Right forelimb (tissue), 1 donor: ENCODE results near the gene MYPN.
"Not testable (repeated sequence)": the region's sequence is repeated elsewhere in the genome, so short reads cannot be mapped to it uniquely, and the experiment has no call there.

Experiments
- DNase-seq: peaks from one replicate; pipeline ENCODE4 v3.0.0-alpha.2; 2018

Gene MYPN

DNA sequence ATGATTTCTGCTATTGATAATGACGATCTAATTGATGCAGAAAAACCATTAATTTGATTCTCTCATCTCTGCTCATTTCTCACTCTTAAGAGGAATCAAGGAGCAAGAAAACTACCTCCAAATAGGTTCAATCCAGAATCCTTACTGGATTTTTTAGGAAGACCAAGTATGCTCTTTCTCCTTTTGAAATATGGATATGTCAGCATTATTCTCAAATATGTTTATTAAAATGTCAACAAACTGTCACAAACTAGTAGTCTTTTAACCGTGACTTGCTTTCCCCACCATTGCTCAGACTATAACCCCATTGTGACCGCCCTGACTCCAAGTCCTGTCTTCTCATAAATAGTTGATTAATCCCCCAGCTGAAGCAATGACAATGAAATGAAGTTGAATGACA lies 123.8 kb downstream of the MYPN start:
- no peak for DNase-seq

DNA sequence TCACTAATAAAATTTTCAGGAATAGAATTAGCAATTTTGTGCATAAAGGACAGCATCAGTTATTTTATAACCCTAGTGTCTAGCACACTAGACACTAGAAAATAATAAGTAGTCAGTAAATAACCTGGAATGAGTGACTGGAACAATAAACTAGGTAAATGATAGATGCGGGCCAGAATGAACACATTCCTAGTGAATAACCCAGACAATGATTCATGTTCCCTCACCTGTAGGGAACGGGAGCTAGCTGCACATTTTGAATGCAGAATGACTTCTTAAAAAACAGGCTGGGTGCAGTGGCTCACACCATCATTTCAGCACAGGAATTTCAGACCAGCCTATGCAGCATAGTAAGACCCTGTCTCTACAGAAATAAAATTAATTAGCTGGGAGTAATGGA lies 125.8 kb downstream of the MYPN start:
- no peak for DNase-seq

DNA sequence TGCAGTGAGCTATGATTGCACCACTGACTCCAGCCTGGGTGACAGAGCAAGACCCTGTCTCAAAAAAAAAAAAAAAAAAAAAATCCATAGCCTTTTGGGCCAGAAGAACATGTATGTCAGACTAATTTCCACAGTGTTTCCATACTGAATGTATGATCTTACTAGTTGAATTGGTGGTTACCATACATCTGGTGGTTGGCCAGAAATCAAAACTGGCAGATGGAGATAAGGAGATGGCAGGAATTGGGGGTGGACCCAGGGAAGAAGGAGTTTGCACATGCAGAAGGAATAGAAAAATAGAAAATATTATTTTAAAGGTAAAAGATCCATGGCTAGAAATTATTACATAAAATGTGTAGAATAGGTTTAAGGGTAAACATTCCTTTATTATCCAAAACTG lies 126.3 kb downstream of the MYPN start:
- DNase-seq = no peak

DNA sequence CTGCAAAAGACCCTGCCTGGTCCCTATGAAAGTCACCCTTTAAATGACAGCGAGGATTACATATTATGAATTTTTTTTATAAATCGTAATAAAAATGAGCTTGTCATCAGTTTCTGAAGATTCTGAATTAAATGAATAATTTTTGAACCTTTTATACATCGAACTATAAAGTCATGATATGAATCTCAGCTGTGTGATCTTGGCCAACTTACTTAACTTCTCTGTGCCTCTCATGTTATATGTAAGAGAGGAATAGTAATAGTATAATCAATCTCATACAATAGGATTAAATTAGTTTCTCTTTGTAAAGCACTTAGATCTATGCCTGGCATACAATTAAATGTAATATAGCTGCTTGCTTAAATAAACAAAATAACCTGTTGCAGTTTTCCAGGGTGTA lies 127.9 kb downstream of the MYPN start:
- DNase-seq = no peak

DNA sequence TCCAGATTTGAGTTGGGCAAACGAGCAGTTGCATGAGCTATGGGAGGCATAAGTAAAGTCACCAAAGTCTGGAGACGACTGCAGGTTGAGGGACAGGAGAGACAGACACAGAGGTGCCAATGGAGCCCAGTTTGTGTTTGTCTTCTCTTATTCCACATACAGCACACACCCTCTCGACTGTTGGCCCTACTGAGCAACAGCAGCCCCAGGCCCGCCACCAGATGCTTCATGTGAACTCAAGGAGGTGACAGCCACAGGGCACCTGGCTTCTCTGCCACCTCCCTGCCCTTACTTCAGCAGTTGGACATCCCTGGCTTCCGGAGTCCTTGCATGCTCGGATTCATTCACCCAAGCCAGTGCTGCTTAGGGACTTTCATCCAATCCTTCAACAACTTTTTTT lies 129.1 kb downstream of the MYPN start:
- no peak for DNase-seq

DNA sequence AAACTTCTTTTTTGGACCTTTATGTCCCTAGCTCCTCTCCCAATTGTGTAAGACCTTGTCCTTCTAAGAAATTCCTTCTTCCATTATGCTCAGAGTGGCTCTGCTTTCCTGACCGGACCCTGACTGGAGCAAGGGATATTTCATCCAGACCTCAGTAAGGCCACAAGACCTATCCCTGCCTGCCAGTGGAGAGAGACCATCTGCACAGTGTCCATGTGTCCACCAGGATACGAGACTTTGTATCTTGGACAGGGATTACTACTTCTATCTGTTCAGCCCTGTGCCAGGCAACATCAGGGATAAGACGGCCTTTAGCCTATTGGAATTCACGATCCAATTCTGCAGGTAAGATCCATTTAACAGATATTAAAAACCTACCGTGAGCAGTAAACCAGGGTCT lies 129.8 kb downstream of the MYPN start:
- DNase-seq = no peak

DNA sequence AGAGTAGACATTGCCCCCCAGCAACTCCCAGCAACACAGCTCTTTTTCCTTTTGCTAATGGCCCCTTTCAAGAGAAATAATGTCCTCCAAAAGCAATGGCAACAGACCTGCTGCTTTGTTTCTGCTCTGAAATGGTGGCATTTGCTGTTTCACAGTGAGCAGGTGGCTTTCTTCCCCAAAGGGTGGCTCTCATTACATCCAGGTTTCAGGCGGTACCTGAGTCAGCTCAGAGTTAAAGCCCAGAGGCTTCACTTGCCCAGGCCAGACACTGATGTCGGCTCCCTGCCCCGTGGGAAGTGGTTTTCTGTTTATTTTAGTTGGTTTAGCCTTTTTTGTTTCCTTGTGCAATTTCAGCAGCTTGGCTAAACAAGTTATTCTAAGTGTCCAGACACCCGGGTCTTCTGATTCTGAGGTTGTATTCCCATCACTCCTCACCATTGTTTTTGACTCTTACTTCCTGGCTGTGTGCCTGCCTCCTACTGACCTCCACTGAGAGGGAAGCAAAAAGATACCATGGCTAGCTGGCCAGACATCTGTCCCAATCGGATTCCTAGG lies 130.4 kb downstream of the MYPN start:
- no peak for DNase-seq

DNA sequence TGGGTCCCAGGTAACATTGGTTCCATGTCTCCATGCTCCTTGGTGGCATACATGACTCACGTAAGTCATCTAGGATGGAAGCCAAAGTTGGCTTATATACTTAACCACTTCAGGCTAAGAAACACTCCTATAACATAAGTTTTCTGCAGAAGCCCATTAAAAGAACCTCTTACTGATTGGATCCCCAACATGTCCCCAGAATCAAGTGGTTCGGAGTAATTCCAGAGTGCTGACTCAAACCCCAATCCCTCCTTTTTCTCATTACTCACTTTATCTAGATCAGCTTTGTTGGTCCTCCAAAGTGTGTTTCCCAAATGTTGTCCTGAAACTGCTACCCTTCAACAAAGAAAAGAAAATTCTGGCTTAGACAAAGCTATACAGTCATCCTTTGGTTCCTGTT lies 132.8 kb downstream of the MYPN start:
- no peak for DNase-seq

DNA sequence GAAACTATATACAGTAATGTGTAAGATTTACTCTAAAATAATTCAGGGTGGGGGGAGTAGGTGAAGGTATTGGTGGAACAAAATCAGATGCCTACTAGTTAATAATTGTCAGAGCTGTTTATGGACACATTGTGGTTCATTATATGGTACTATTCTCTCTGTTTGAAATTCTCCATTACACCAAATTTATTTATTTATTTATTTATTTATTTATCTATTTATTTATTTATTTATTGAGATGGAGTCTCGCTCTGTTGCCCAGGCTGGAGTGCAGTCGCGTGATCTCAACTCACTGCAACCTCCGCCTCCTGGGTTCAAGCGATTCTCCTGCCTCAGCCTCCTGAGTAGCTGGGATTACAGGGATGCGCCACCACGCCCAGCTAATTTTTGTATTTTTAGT lies 137.1 kb downstream of the MYPN start:
- not testable (repeated sequence) for DNase-seq

DNA sequence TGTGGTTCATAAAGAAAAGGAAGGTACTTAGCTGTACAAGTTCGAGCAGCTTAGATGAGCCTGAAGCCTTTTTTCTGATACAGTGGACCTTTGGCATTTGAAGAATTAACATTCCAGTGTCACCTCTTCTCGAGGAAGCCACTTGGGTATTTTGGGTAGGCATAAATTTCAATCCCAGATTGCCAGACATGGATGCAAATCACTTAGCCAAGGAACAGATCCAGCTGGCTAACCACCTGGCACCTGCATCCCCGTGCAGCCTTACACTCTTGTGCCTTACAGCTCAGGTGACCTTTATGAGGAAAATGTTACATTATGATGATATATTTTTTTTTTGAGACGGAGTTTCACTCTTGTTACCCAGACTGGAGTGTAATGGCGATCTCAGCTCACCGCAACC lies 138.6 kb downstream of the MYPN start:
- no peak for DNase-seq

DNA sequence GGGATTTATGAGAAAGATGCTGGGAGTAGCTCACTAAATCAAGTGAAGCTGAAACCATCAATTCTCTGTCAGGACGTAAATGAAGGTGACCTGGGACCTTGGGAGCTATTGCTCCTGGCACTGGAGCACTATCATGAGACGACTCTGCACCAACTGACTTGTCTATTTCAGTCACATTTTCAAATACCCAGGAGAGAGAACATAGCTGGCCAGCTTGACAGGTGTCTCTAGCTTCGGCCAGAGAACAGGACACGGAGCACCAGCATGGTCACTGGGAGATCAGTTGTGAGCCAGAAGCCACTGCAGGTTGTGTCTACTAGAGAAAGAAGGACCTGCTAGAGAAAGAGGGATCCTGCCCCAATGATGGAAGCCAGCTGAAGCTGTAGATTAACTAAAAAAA lies 140.0 kb downstream of the MYPN start:
- DNase-seq = no peak

DNA sequence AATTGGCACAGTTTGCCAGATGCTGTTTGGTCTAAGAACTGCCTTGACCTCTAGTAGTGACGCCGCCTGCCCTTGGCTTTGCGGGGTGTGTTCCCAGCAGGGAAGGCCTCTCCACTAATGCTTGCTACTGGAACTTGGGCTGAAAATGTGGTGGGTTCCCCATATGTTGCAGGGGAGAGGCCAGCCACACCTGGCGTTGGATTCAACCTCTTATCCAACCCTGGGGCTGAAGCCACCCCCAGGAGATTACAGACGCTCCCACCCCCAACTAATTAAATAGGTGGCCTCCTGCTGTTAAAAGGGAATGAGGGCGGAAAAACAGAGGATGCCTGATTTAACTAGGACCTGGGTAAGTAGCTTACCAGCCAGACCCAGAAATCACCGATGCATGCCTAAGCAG lies 141.9 kb downstream of the MYPN start:
- no peak for DNase-seq

DNA sequence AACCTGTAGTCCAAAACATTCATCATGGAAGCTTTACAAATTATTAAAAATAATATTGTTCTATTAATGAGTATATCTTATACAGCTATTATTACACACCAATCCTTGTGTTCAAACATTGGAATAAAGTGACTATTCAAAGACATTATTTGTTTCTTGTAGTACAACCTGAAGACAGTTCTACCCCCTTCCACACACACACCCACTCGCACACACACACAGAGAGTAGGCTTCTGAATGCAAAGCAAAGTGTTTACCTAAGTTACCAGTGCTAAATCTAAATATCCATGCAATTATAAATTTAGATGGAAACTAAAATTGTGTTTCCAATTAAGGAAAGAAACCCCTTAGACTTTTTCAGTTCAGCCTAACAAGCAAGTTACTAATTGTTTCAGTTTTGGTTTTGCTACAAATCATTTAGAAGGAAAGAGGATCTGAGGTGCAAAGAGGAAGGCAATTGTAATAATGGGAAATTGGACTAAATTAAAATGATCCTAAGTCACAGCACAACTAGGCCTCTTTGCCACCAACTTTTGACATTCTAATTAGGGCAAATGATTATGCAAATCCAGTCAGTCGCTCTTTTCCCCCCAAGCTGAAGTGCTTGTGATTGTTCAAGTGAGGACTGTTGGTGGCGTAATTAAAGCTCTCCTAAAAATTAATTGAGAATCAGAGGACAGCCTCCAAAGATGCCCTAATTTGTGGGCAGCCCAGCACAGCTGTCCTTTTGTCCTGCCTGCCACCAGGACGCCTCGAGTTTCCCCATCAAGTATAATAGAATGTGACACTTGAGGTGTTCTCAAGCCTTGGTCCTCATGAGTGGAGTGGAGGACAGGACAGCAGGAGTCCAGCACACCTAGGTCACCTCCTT lies 142.6 kb downstream of the MYPN start:
- DNase-seq = no peak

DNA sequence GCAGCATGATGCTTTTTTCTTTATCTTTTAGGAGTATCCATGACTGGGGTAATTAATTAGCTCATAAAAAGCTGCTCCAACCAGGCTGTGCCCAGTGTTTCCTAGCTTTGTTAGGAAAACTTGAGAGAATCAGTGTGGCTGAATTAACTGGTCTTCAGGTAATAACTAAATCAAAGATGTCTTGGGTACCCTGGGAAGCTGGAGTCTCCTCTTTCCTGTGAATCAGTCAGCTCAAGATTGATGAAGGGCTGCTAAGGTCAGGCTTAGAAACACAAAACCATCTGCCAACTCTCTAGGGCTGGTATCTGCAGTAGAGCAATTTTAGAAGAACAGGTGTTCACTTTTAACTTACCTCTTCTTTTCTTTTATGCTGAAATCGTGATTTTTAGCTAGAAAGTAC lies 144.1 kb downstream of the MYPN start:
- no peak for DNase-seq

DNA sequence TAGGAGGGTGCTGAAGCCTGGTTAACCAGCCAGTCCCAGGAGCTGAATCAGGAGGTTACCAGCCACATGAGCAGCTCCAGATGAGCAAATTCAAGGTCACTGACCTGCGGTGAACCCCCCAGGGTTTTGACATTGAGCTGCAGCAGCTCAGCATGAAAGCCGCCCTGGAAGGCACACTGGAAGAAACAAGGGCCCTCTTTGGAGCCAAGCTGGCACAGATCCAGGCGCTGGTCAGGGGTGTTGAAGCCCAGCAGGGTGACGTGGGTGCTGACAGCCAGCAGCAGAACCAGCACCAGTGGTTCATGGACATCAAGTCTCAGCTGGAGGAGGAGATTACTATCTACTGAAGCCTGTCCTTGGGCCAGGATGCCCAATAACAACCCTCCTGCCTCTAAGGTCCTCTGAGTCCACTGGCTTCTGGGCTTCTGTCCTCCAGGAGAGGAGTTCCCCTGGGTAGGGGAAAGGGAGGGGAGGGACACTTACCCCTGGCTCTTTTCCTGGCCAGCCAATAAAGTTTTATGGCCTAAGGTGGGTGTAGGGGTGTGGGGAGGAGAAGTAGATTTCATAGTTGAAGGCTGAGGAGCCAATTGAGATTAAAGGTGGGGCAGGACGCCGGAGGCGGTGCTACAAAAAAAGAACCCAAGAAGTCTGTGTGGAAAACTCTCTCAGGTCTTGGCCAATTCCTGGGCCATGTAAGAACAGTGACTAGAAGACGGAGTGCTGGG lies 152.0 kb downstream of the MYPN start:
- DNase-seq = no peak
